ENCODE data around the gene ZNF480.
"Not testable (repeated sequence)": the region's sequence is repeated elsewhere in the genome, so short reads cannot be mapped to it uniquely, and the experiment has no call there.

Gene ZNF480

GRCh38 chr19:52296773-52297600 lies at the start of gene ZNF480:
Gene ZNF480 (plus strand): TSS chr19:52297169. CDS start chr19:52300413, 3,244 bp downstream.
- peak within 1 kb of the TSS; percentile 96 for H3K4me3 ChIP-seq (ENCODE audit: low read depth, low read length)
- H3K4me1 ChIP-seq (ENCODE audit: control insufficient read depth, insufficient read depth, low read length), result no peaks in the 10 kb centered on the region
- peaks cover 39% of the 10 kb centered on the region for H3K36me3 ChIP-seq (ENCODE audit: control insufficient read depth, insufficient read depth, low read length)
- H3K9ac ChIP-seq (ENCODE audit: low read length), result peak within 1 kb of the TSS; percentile 96
- peaks cover 31% of the 10 kb centered on the region; the same call in 1 of the 2 replicates for H3K9me3 ChIP-seq (ENCODE audit: control insufficient read depth, insufficient read depth, low read depth, low read length)
- no peaks in the 10 kb centered on the region for H3K27me3 ChIP-seq (ENCODE audit: control insufficient read depth, insufficient read depth, low read length)
- H3K27ac ChIP-seq (ENCODE audit: low read depth, low read length), result peak within 1 kb of the TSS; percentile 79; the same call in 1 of the 2 replicates

DNA sequence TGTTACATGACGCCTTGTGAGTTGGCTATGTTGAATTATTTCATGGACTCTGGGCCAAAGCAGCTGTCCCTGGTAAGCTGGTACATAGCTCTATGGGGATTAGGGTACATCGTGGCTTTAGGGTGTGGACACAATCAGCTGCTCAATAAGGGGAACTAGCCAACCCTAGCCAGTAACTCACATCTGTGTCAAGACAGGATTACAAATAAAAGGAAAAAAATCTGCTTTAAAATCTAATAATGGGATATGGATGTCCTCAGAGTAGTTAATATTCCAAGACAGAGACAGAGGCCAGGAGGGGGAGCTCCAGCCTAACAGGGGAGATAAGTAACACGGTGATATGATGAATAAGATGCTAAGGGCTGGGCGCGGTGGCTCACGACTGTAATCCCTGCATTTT lies 48.7 kb upstream of the ZNF480 start:
- H3K27me3 ChIP-seq (ENCODE audit: control insufficient read depth, insufficient read depth, low read length), result no peaks in the 10 kb centered on the region
- no peak overlapping the region for H3K27ac ChIP-seq (ENCODE audit: low read depth, low read length)
- no peaks in the 10 kb centered on the region for H3K9me3 ChIP-seq (ENCODE audit: control insufficient read depth, insufficient read depth, low read depth, low read length)
- no peaks in the 10 kb centered on the region for H3K4me1 ChIP-seq (ENCODE audit: control insufficient read depth, insufficient read depth, low read length)
- no peak overlapping the region for H3K9ac ChIP-seq (ENCODE audit: low read length)
- no peak overlapping the region for H3K4me3 ChIP-seq (ENCODE audit: low read depth, low read length)
- no peaks in the 10 kb centered on the region for H3K36me3 ChIP-seq (ENCODE audit: control insufficient read depth, insufficient read depth, low read length)

DNA sequence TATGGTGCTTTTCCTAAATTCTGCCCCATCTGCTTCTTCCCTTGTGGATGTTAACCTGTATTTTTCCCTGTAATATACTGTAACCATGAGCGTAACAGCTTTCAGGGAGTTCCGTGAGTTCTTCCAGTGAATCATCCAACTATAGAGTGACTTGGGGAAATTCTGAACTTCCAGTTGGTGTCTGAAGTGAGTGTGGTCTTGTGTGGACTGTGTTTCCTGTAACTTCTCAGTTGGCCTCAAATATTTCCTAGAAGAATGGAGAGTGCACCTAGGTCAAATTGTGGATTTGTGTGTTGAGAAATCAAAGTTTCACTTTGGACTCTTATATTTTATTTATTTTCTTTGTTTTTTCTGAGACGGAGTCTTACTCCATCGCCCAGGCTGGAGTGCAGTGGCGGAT lies 38.5 kb upstream of the ZNF480 start:
- H3K9me3 ChIP-seq (ENCODE audit: control insufficient read depth, insufficient read depth, low read depth, low read length), result peaks cover 2% of the 10 kb centered on the region; the same call in 1 of the 2 replicates

DNA sequence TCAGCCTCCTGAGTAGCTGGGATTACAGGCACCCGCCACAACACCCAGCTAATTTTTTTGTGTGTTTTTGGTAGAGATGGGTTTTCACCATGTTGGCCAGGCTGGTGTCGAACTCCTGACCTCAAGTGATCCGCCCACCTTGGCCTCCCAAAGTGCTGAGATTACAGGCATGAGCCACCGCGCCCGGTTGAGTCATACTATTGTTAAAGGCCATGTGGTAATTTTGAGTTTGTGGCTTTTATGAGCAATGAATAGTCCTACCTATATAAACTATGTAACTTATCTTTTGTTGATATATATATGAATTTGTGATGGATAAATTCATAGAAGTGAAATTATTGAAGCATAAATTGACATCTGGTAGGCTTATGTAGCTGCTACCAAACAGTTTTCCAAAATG lies 31.4 kb upstream of the ZNF480 start:
- H3K9me3 ChIP-seq (ENCODE audit: control insufficient read depth, insufficient read depth, low read depth, low read length); H3K27ac ChIP-seq (ENCODE audit: low read depth, low read length); H3K36me3 ChIP-seq (ENCODE audit: control insufficient read depth, insufficient read depth, low read length); H3K4me3 ChIP-seq (ENCODE audit: low read depth, low read length); H3K9ac ChIP-seq (ENCODE audit: low read length); H3K4me1 ChIP-seq (ENCODE audit: control insufficient read depth, insufficient read depth, low read length); H3K27me3 ChIP-seq (ENCODE audit: control insufficient read depth, insufficient read depth, low read length): not testable (repeated sequence)

More for the DNA sequence above, 38.5 kb upstream of the ZNF480 start:
- Histone ChIP-seq H3K27me3 (ENCODE audit: control insufficient read depth, insufficient read depth, low read length) (no peaks in the 10 kb centered on the region), H3K4me1 (ENCODE audit: control insufficient read depth, insufficient read depth, low read length) (no peaks in the 10 kb centered on the region), H3K27ac (ENCODE audit: low read depth, low read length) (no peak overlapping the region), H3K36me3 (ENCODE audit: control insufficient read depth, insufficient read depth, low read length) (no peaks in the 10 kb centered on the region), H3K9ac (ENCODE audit: low read length) (no peak overlapping the region), H3K4me3 (ENCODE audit: low read depth, low read length) (no peak overlapping the region)

- Histone ChIP-seq H3K36me3 (ENCODE audit: control insufficient read depth, insufficient read depth, low read length) (peaks cover 32% of the 10 kb centered on the region), H3K9me3 (ENCODE audit: control insufficient read depth, insufficient read depth, low read depth, low read length) (peaks cover 12% of the 10 kb centered on the region; the same call in 1 of the 2 replicates)
Observed at GRCh38 chr19:52269338-52270261, 27.4 kb upstream of the ZNF480 start, which contains the start of gene ZNF766. Gene ZNF766 (plus strand): TSS chr19:52269587. CDS start chr19:52269614, 27 bp downstream.

GRCh38 chr19:52270266-52270885 lies 26.6 kb upstream of the ZNF480 start:
- Histone ChIP-seq H3K4me1 (ENCODE audit: control insufficient read depth, insufficient read depth, low read length) (no peaks in the 10 kb centered on the region; the same call in 1 of the 2 replicates), H3K36me3 (ENCODE audit: control insufficient read depth, insufficient read depth, low read length) (peaks cover 36% of the 10 kb centered on the region), H3K27me3 (ENCODE audit: control insufficient read depth, insufficient read depth, low read length) (no peaks in the 10 kb centered on the region), H3K27ac (ENCODE audit: low read depth, low read length) (peak overlapping the region; percentile 98), H3K4me3 (ENCODE audit: low read depth, low read length) (peak overlapping the region; percentile 99), H3K9ac (ENCODE audit: low read length) (peak overlapping the region; percentile 99), H3K9me3 (ENCODE audit: control insufficient read depth, insufficient read depth, low read depth, low read length) (peaks cover 12% of the 10 kb centered on the region; the same call in 1 of the 2 replicates)

More at GRCh38 chr19:52269338-52270261, 27.4 kb upstream of the ZNF480 start, which contains the start of gene ZNF766:
- Histone ChIP-seq H3K9ac (ENCODE audit: low read length) (peak within 1 kb of the TSS; percentile 99), H3K4me1 (ENCODE audit: control insufficient read depth, insufficient read depth, low read length) (no peaks in the 10 kb centered on the region; the same call in 1 of the 2 replicates), H3K4me3 (ENCODE audit: low read depth, low read length) (peak within 1 kb of the TSS; percentile 99), H3K27ac (ENCODE audit: low read depth, low read length) (peak within 1 kb of the TSS; percentile 98), H3K27me3 (ENCODE audit: control insufficient read depth, insufficient read depth, low read length) (no peaks in the 10 kb centered on the region)

DNA sequence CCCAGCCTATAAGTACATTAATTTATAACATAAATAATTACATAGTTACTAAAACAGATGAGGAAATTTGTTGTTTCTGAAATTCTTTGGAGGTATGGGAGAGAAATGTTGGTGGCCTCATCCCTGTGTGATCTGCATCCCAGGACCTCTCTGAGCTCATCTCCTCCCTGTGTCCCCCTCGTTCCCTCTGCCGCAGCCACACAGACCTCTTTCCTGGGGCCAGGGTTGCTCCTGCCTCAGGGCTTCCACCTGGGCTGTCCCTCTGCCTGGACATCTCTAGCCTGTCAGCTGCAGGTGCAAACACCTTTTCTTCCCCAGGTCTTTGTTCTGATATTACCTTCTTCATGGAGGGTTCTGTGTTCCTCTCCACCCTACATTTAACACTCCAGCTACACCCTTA lies 23.7 kb upstream of the ZNF480 start:
- peaks cover 51% of the 10 kb centered on the region for H3K36me3 ChIP-seq (ENCODE audit: control insufficient read depth, insufficient read depth, low read length)
- H3K9me3 ChIP-seq (ENCODE audit: control insufficient read depth, insufficient read depth, low read depth, low read length), result peaks cover 15% of the 10 kb centered on the region; the same call in 1 of the 2 replicates
- H3K4me3 ChIP-seq (ENCODE audit: low read depth, low read length), result no peak overlapping the region
- H3K4me1 ChIP-seq (ENCODE audit: control insufficient read depth, insufficient read depth, low read length), result peaks cover 2% of the 10 kb centered on the region
- H3K9ac ChIP-seq (ENCODE audit: low read length), result no peak overlapping the region
- no peaks in the 10 kb centered on the region for H3K27me3 ChIP-seq (ENCODE audit: control insufficient read depth, insufficient read depth, low read length)
- H3K27ac ChIP-seq (ENCODE audit: low read depth, low read length), result no peak overlapping the region

DNA sequence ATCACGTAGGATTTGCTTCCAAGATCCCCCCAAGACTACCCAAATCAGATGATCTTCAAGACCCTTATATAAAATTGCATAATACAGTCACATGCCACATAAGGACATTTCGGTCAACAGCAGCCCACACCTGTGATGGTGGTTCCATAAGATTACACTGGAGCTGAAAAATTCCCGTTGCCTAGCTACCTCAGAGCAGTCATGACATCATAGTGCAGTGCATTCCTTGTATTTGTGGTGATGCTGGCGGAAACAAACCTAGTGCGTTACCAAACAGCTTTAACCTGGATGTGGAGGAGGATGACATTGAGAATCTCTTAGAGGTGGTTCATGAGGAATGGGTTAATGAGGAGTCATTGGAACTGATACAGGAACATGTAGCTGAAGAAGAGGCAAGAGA lies 22.8 kb upstream of the ZNF480 start:
- Histone ChIP-seq H3K36me3 (ENCODE audit: control insufficient read depth, insufficient read depth, low read length) (peaks cover 51% of the 10 kb centered on the region), H3K9ac (ENCODE audit: low read length) (no peak overlapping the region), H3K27ac (ENCODE audit: low read depth, low read length) (no peak overlapping the region), H3K4me1 (ENCODE audit: control insufficient read depth, insufficient read depth, low read length) (peaks cover 2% of the 10 kb centered on the region), H3K27me3 (ENCODE audit: control insufficient read depth, insufficient read depth, low read length) (no peaks in the 10 kb centered on the region), H3K4me3 (ENCODE audit: low read depth, low read length) (no peak overlapping the region), H3K9me3 (ENCODE audit: control insufficient read depth, insufficient read depth, low read depth, low read length) (peaks cover 15% of the 10 kb centered on the region; the same call in 1 of the 2 replicates)

- Histone ChIP-seq H3K27me3 (ENCODE audit: control insufficient read depth, insufficient read depth, low read length) (no peaks in the 10 kb centered on the region), H3K9ac (ENCODE audit: low read length) (no peak overlapping the region)
Observed at GRCh38 chr19:52275988-52276387, 21.0 kb upstream of the ZNF480 start.

DNA sequence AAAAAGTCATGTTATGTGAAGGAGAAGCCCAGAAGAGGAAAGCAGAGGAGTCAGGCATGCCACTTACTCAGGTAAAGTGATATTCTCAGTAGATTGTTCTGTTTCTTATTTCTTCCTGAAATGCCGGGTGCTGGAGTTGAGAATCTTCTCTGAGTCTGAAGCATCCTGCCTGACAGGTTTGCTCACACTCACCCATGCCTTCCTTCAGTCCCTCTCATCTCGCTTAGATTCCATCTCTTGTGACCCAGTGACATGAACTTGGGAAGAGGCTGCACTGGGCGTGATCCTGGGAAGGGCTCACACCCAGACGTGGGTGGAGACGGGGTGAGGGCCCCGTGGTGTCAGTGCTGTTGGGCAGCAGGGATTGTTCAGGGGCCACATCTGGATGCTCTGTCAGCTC lies 19.5 kb upstream of the ZNF480 start:
- no peak overlapping the region for H3K4me3 ChIP-seq (ENCODE audit: low read depth, low read length)
- peaks cover 15% of the 10 kb centered on the region; the same call in 1 of the 2 replicates for H3K9me3 ChIP-seq (ENCODE audit: control insufficient read depth, insufficient read depth, low read depth, low read length)
- no peak overlapping the region for H3K9ac ChIP-seq (ENCODE audit: low read length)
- H3K36me3 ChIP-seq (ENCODE audit: control insufficient read depth, insufficient read depth, low read length), result peaks cover 47% of the 10 kb centered on the region
- no peaks in the 10 kb centered on the region for H3K27me3 ChIP-seq (ENCODE audit: control insufficient read depth, insufficient read depth, low read length)
- H3K4me1 ChIP-seq (ENCODE audit: control insufficient read depth, insufficient read depth, low read length), result peaks cover 2% of the 10 kb centered on the region; the same call in 1 of the 2 replicates
- H3K27ac ChIP-seq (ENCODE audit: low read depth, low read length), result no peak overlapping the region

More at GRCh38 chr19:52275988-52276387, 21.0 kb upstream of the ZNF480 start:
- peaks cover 51% of the 10 kb centered on the region for H3K36me3 ChIP-seq (ENCODE audit: control insufficient read depth, insufficient read depth, low read length)
- no peak overlapping the region for H3K4me3 ChIP-seq (ENCODE audit: low read depth, low read length)
- H3K9me3 ChIP-seq (ENCODE audit: control insufficient read depth, insufficient read depth, low read depth, low read length), result peaks cover 15% of the 10 kb centered on the region; the same call in 1 of the 2 replicates
- H3K4me1 ChIP-seq (ENCODE audit: control insufficient read depth, insufficient read depth, low read length), result peaks cover 2% of the 10 kb centered on the region; the same call in 1 of the 2 replicates
- no peak overlapping the region for H3K27ac ChIP-seq (ENCODE audit: low read depth, low read length)
